ACC112 (cell line): Measurements from ENCODE around the gene CACNA1S.

Experiments used
- H2AFZ ChIP-seq: fragments of 200-600 bp; sonication (generic); one replicate; pipeline ENCODE4 v1.6.0; 2017; ENCODE audit warnings: antibody characterized with exemption, low read length; ENCODE audit not compliant: unreplicated experiment
- H3K27ac ChIP-seq: fragments of 200-600 bp; sonication (generic); 2 replicates; pipeline ENCODE4 v1.5.1; 2014; ENCODE audit warnings: low read depth, mild to moderate bottlenecking, antibody characterized with exemption, low read length, moderate library complexity
- H3K27me3 ChIP-seq: fragments of 200-600 bp; sonication (generic); 2 replicates; pipeline ENCODE4 v1.6.1; 2014; ENCODE audit warnings: mild to moderate bottlenecking, antibody characterized with exemption, low read length, moderate library complexity, mixed read lengths; ENCODE audit not compliant: insufficient read depth
- H3K36me3 ChIP-seq: fragments of 200-600 bp; sonication (generic); 2 replicates; pipeline ENCODE4 v1.6.1; 2016; ENCODE audit warnings: mild to moderate bottlenecking, antibody characterized with exemption, low read length, moderate library complexity, mixed read lengths; ENCODE audit not compliant: insufficient read depth
- H3K4me1 ChIP-seq: fragments of 200-600 bp; sonication (generic); one replicate; pipeline ENCODE4 v1.6.1; 2016; ENCODE audit warnings: low read length, mixed read lengths; ENCODE audit not compliant: insufficient read depth, unreplicated experiment, control insufficient read depth
- H3K4me3 ChIP-seq: fragments of 200-600 bp; sonication (generic); 2 replicates; pipeline ENCODE4 v1.5.1; 2014; ENCODE audit warnings: mild to moderate bottlenecking, low read depth, low read length
- H3K79me2 ChIP-seq: fragments of 200-600 bp; sonication (generic); one replicate; pipeline ENCODE4 v1.6.0; 2016; ENCODE audit warnings: low read length; ENCODE audit not compliant: control insufficient read depth, unreplicated experiment, insufficient read depth

The CACNA1S gene

DNA sequence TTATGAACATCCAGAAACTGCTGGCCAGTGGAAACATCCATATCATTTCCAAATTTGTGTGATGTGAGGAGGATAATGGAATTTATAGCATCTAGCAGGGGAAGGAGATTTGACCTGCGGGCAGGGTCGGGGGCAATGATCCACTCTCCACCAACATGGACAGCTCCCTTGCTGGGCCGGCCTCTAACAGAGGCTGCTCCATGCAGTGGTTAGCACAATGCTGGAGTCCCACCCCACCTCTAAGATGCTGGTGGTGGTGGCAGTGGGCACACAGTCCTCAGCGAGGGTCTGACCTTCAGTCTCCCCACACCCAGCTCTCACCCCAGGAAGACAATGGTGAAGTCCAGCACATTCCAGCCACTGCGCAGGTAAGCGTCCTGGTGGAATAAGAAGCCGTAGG lies 18.7 kb downstream of the CACNA1S start:
- no peak overlapping the region for H3K27ac ChIP-seq
- no peak overlapping the region for H2AFZ ChIP-seq
- H3K79me2 ChIP-seq: no peaks in the 10 kb centered on the region
- H3K36me3 ChIP-seq: no peaks in the 10 kb centered on the region
- H3K27me3 ChIP-seq: peaks cover 54% of the 10 kb centered on the region
- no peaks in the 10 kb centered on the region for H3K4me1 ChIP-seq
- H3K4me3 ChIP-seq: no peak overlapping the region

- Histone ChIP-seq H3K4me1 (no peaks in the 10 kb centered on the region), H3K79me2 (no peaks in the 10 kb centered on the region), H3K36me3 (no peaks in the 10 kb centered on the region), H2AFZ (no peak overlapping the region), H3K27ac (no peak overlapping the region), H3K4me3 (no peak overlapping the region), H3K27me3 (peaks cover 55% of the 10 kb centered on the region)
These were observed 19.5 kb downstream of the CACNA1S start for GRCh38 chr1:201092738-201093137.

- Histone ChIP-seq H3K4me1 (no peaks in the 10 kb centered on the region), H3K27ac (no peak overlapping the region), H3K27me3 (peaks cover 50% of the 10 kb centered on the region), H3K36me3 (no peaks in the 10 kb centered on the region), H2AFZ (no peak overlapping the region), H3K4me3 (no peak overlapping the region), H3K79me2 (no peaks in the 10 kb centered on the region)
These were observed 21.0 kb downstream of the CACNA1S start for GRCh38 chr1:201091256-201091655.

DNA sequence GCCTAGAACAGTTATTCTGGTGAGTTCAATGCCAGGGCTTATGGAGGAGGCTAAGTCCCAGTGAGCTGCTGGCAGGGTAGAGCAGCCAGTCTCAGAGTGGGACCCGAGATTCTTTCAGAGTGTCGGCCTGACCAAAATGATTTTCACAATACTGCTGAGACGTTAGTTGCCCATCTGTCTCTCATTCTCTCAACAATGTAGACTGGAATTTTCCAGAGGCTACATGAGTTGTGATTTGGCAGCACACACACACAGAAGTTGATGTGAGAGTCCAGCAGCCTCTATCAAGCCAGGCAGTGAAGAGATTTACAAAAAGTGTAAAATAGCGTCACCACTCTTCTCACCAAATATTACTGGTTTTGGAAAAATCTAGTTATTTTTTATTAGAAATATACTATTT lies 21.7 kb downstream of the CACNA1S start:
- Histone ChIP-seq H2AFZ (no peak overlapping the region), H3K27me3 (peaks cover 50% of the 10 kb centered on the region), H3K79me2 (no peaks in the 10 kb centered on the region), H3K27ac (no peak overlapping the region), H3K36me3 (no peaks in the 10 kb centered on the region), H3K4me1 (no peaks in the 10 kb centered on the region), H3K4me3 (no peak overlapping the region)

DNA sequence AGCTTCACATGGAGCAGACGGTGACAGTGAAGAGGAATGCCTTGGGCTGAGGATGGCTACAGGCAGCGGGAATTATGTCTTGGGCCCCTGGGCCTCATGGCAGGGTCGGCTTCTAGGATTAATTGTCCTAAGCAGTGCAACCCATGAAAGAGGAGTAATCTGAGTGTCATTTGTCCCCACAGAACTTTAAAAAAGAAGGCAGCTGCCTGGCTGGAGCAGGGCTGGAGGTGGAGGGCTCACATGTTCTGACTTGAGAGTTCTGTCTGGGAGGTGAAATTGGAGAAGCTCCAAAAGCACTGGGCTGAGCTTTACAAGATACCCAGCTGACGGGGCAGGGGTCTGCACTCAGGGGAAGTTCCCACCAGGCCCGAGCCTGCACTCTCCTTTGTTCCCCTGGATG lies 22.6 kb downstream of the CACNA1S start:
- Histone ChIP-seq H3K27me3 (peaks cover 51% of the 10 kb centered on the region), H2AFZ (no peak overlapping the region), H3K79me2 (no peaks in the 10 kb centered on the region), H3K4me1 (no peaks in the 10 kb centered on the region), H3K4me3 (no peak overlapping the region), H3K27ac (no peak overlapping the region), H3K36me3 (no peaks in the 10 kb centered on the region)

DNA sequence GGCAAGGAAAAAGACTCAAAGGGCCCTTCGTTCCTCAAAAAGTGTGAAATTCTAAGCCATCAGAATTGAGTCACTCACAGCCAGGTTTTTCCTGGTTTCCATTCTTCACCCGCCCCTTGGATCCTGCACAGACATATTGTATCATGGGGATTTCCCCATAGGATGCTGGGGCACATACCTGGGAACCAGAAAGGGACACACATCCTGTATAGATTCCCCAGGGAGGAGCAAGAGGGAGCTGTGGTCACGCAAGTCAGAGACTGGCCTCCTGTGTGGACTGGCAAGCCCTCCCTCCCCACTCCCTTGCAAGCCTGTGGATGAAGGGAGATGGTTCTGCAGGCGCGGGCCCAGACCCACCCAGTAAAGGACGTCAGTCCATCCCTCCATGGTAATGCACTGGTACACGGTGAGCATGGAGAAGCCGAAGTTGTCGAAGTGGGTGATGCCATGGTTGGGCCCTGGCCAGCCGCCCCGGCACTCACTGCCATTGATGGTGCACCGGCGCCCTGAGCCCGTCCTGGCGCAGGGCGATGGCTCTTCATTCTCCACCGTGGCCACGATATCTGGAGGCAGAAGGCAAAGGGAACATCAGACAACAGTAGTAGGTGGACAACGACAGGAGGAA lies 23.2 kb downstream of the CACNA1S start:
- H3K79me2 ChIP-seq: no peaks in the 10 kb centered on the region

GRCh38 chr1:201088395-201088794 lies 23.8 kb downstream of the CACNA1S start:
- H3K27me3 ChIP-seq: peaks cover 60% of the 10 kb centered on the region
- no peak overlapping the region for H3K4me3 ChIP-seq

More for the DNA sequence above, 23.2 kb downstream of the CACNA1S start:
- no peaks in the 10 kb centered on the region for H3K4me1 ChIP-seq
- no peaks in the 10 kb centered on the region for H3K36me3 ChIP-seq
- H2AFZ ChIP-seq: no peak overlapping the region
- no peak overlapping the region for H3K27ac ChIP-seq
- peaks cover 54% of the 10 kb centered on the region for H3K27me3 ChIP-seq
- no peak overlapping the region for H3K4me3 ChIP-seq

GRCh38 chr1:201085902-201086735 lies 26.1 kb downstream of the CACNA1S start:
- Histone ChIP-seq H3K79me2 (no peaks in the 10 kb centered on the region), H3K4me1 (no peaks in the 10 kb centered on the region), H3K27me3 (peaks cover 57% of the 10 kb centered on the region), H2AFZ (no peak overlapping the region), H3K27ac (no peak overlapping the region), H3K36me3 (no peaks in the 10 kb centered on the region), H3K4me3 (no peak overlapping the region)

More at GRCh38 chr1:201088395-201088794, 23.8 kb downstream of the CACNA1S start:
- no peaks in the 10 kb centered on the region for H3K79me2 ChIP-seq
- H3K27ac ChIP-seq: no peak overlapping the region
- H3K4me1 ChIP-seq: no peaks in the 10 kb centered on the region
- H3K36me3 ChIP-seq: no peaks in the 10 kb centered on the region
- no peak overlapping the region for H2AFZ ChIP-seq

DNA sequence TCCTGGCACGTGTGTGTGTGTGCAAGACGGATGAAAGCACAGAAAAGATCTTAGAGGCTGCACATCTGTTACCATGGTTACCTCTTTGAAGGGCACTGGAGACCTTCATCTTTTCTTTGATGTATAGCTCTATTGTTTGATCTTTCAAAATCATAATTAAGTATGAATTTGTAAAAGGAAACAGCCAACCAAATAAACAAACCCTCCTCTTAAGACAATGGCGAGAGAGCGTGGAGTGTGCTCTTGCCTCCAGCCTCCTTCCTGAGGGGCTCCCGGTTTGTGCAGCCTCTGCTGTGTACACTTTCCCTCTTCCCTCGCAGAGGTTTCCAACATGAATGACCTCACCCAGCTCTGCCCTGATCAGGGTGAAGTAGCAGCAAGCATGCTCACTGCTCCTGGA lies 27.9 kb downstream of the CACNA1S start:
- no peaks in the 10 kb centered on the region for H3K79me2 ChIP-seq
- H2AFZ ChIP-seq: no peak overlapping the region
- H3K4me3 ChIP-seq: no peak overlapping the region
- H3K36me3 ChIP-seq: no peaks in the 10 kb centered on the region
- H3K27me3 ChIP-seq: peaks cover 63% of the 10 kb centered on the region
- no peaks in the 10 kb centered on the region for H3K4me1 ChIP-seq
- H3K27ac ChIP-seq: no peak overlapping the region

- Histone ChIP-seq H3K27ac (no peak overlapping the region), H3K4me1 (no peaks in the 10 kb centered on the region), H2AFZ (no peak overlapping the region), H3K27me3 (peaks cover 63% of the 10 kb centered on the region), H3K79me2 (no peaks in the 10 kb centered on the region), H3K4me3 (no peak overlapping the region), H3K36me3 (no peaks in the 10 kb centered on the region)
These were observed 28.5 kb downstream of the CACNA1S start for GRCh38 chr1:201083741-201084140.

DNA sequence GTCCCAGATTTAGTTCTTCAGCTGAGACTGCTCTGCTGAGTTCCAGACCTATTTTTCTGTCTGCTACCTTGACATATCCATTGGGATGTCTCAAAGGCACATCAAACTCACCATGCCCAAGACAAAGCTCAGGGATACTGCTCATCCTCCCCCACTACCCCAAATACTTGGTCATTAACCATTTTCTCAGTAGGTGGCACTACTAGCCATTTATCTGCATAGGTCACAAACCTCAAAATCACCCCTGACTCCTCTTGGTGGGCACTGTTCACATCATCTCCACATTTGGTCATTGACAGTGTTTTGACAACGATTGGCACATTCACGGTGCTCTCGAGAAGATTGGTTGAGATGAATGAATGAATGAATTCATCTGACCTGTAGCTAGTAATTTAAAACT lies 32.1 kb downstream of the CACNA1S start:
- no peak overlapping the region for H2AFZ ChIP-seq
- no peaks in the 10 kb centered on the region for H3K36me3 ChIP-seq
- H3K4me1 ChIP-seq: no peaks in the 10 kb centered on the region
- H3K79me2 ChIP-seq: no peaks in the 10 kb centered on the region
- H3K4me3 ChIP-seq: no peak overlapping the region
- H3K27me3 ChIP-seq: peaks cover 52% of the 10 kb centered on the region
- H3K27ac ChIP-seq: no peak overlapping the region
